GM21737 (cell line): ENCODE measurements around the gene CX3CR1.
"Not testable (repeated sequence)": the region's sequence is repeated elsewhere in the genome, so short reads cannot be mapped to it uniquely, and the experiment has no call there.

Source experiments
- ATAC-seq: cut with Tn5 transposase; IDR thresholded peaks from one replicate; pipeline ENCODE4 v1.9.1; 2021; ENCODE audit warnings: mild to moderate bottlenecking, moderate library complexity; ENCODE audit not compliant: unreplicated experiment

CX3CR1 gene, protein sequence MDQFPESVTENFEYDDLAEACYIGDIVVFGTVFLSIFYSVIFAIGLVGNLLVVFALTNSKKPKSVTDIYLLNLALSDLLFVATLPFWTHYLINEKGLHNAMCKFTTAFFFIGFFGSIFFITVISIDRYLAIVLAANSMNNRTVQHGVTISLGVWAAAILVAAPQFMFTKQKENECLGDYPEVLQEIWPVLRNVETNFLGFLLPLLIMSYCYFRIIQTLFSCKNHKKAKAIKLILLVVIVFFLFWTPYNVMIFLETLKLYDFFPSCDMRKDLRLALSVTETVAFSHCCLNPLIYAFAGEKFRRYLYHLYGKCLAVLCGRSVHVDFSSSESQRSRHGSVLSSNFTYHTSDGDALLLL

GRCh38 chr3:39279745-39280517, at the start of gene CX3CR1:
CX3CR1 (minus strand) TSS chr3:39280036; CDS start chr3:39266509, 13,527 bp downstream.
- ATAC-seq = no peak

- no peak for ATAC-seq
Observed at GRCh38 chr3:39329493-39329892, 49.7 kb upstream of the CX3CR1 start, which contains the start of gene CCR8. CCR8 (plus strand) TSS chr3:39329709; CDS start chr3:39332332, 2,623 bp downstream.

GRCh38 chr3:39327746-39328349, 48.0 kb upstream of the CX3CR1 start:
- peak; percentile 74 for ATAC-seq

GRCh38 chr3:39327053-39327745, 47.4 kb upstream of the CX3CR1 start:
- ATAC-seq = no peak

DNA sequence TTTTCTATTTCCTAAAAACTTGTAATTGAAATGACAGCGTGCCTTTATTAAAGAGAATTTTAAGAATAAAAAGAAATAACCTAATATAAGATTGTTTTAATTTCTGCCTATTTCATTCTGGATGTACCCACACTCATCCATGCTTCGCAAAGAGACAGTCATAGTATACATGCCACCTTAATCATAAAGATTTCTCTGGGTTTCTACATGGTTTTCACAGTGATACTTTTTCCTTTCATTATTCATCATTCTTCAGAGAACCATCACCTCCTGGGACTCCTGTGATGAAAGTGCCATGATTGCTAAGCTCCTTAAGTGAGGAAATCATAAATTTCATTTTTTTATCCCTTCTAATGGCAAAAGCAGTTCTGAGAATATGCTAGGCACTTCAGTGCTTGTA, 45.4 kb upstream of the CX3CR1 start:
- ATAC-seq = no peak

GRCh38 chr3:39323494-39323893, 43.7 kb upstream of the CX3CR1 start:
- ATAC-seq = no peak

DNA sequence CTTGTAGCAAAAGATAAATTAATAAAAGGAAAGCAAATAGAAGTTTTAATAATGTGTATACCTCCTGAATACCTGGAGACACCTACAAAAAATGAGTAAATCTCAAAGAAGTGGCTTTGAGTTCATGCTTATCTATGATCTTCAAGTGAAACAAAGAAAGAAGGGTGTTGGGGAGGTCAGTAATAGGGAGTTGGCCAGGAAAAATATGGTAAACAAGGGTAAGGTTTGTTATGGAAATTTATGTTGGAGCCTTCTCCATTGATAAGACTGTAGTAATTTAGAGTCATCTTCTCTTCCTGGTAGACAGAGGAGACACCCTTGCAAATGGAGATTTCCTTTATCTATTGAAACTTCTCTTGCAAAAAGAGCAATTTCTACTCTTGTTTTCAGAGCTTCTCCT, 43.1 kb upstream of the CX3CR1 start:
- no peak for ATAC-seq

- not testable (repeated sequence) for ATAC-seq
Observed at GRCh38 chr3:39322209-39322715, 42.4 kb upstream of the CX3CR1 start.

DNA sequence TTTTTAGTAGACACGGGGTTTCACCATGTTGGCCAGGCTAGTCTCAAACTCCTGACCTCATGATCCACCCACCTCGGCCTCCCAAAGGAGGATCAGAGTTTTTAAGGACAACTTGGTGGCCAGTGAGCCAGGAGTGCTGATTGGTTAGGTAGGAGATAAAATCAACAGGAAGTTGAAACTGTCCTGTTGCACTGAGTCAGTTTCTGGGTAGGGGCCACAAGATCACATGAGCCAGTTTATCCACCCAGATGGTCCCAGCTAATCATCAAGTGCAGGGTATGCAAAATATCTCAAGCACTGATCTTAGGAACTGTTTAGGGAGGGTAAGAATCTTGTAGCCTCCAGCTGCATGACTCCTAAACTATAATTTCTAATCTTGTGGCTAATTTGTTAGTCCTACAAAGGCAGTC, 41.7 kb upstream of the CX3CR1 start:
- ATAC-seq = not testable (repeated sequence)

DNA sequence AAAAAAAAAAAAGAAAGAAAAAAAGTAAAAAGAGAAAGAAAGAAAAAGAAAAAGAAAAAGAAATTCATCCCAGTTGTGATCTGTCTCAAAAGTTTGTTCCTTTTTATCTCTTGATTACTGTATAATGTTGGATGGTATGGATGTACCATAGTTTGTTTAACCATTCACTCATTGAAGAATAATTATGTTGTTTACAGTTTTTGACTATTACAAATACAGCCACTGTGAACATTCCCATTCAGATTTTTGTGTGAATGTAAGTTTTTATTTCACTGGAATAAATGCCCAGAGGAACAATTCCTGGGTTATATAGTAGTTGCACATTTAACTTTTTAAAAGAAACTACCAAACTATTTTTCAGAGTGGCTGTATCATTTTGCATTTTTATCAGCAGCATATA, 39.4 kb upstream of the CX3CR1 start:
- no peak for ATAC-seq

- no peak for ATAC-seq
Observed at GRCh38 chr3:39318301-39318700, 38.5 kb upstream of the CX3CR1 start.

DNA sequence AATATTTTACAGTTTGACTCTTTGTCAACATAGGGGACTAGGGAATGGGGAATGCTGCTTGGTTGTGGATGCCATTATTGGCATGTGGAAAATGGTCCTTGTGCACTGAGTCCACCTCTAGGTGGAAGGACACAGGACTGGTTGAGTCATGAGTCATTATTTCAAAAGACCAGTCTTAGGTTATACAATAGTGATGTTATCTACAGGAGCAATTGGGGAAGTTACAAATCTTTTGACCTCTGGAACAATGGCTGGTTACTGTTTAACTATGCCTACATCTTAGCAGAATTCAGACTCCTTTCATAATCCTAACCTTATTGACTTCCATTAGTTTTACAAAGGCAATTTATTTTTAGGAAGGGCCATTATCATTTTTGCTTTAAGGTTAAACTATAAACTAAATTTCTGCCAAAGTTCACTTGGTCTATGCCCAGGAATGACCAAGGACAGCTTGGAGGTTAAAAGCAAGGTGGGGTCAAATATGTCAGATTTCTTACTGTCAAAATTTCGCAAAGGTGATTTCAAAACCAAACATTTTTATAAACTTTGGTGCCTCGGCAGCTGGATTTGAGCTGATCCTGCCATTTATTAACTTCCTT, 37.8 kb upstream of the CX3CR1 start:
- no peak for ATAC-seq

- no peak for ATAC-seq
Observed at GRCh38 chr3:39315420-39315819, 35.6 kb upstream of the CX3CR1 start.

DNA sequence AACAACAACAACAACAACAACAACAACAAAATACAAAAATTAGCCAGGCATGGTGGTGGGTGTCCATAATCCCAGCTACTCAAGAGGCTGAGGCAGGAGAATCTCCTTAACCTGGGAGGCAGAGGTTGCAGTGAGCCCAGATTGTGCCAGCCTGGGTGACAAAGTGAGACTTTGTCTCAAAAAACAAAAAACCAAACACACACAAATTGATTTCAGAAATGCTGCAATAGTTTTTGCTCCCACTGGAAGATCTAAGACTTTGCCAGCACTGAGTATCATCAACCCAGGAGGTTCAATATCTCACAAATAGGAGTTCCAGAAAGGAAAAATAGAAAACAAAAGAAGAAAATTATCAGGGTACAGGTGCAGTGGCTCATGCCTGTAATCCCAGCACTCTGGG, 33.5 kb upstream of the CX3CR1 start:
- no peak for ATAC-seq

DNA sequence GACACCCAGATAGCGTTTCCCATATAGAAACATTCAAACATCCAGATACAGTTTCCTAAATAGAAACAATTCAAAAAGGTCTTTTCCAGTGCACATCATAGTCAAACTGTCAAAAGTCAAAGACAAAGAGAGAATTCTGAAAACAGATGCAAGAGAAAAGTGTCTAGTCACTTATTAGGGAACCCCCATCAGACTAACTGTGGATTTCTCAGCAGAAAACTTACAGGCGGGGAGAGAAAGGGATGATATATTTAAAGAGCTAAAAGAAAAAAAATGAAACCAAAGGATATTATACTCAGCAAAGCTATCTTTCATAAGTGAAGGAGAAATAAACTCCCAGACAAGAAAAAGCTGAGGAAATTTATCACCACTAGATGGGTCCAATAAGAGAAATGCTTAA, 22.3 kb upstream of the CX3CR1 start:
- no peak for ATAC-seq

DNA sequence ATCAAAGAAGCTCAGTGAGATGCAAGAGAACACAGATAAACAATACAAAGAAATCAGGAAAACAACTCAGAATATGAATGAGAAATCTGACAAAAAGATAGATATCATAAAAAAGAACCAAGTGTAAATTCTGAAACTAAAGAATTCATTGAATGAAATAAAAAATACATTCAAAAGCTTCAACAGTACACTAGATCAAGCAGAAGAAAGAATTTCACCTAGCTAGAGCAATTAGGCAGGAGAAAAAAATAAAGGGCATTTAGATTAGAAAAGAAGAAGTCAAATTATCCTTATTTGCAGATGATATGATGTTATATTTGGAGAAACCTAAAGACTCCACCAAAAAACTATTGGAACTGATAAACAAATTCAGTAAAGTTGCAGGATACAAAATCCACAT, 19.4 kb upstream of the CX3CR1 start:
- ATAC-seq = no peak

DNA sequence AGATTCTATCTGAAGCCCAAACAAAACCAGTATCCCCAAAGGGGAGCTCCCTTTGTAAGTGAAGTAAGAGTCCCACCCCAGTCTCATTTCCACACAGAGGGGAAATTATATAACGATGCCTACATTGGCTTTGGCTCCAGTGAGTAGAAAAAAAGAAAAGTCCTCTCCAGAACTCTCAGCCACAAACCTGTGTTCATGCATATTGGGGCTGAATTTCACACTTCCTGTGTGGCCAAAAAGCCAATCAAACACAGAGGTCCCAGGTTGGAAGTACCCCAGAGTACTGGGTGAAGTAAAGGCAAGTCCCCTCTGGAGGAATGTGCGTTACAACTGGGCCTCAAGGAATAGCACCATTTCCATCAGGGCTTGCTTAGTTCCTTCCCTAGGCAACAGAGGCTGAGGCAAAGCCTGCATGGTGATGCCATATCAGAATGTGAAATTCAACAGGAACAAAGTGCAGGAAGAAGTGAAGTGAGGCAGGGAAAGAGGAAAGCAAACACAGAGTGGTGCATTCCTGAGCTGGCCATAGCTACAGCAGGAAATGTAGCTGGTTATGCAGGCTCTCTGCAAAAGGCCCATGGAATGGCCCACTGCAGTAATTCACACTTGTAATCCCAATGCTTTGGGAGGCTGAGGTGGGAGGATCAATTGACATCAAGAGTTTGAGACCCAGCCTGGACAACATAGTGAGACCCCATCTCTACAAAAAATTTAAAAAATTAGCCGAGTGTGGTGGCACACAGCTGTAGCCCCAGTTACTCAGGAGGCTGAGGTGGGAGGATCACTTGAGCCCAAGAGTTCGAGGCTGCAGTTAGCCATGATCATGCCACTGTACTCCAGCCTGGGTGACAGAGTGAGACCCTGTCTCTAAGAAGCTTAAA, 16.6 kb upstream of the CX3CR1 start:
- no peak for ATAC-seq

- ATAC-seq = peak; percentile 72
Observed at GRCh38 chr3:39295184-39295775, 15.4 kb upstream of the CX3CR1 start.
